A549 (cell line): ENCODE results near the gene BEST3. TPM values are rescaled to one million over a fixed set of nuclear protein-coding genes. Genes with fewer than 3 reads are reported as not detected.
A peak's percentile ranks its signal among the peaks of the same experiment; 100 is the strongest.

Experiments used
- ATAC-seq, 2 experiments: fragments of 200-7000 bp in 1 of 2; fragments of >200 bp in 1 of 2; cut with Nextera tagmentation in 1 of 2; cut with Tn5 transposase in 1 of 2; 3 replicates each; pipeline versions ENCODE4 v1.8.0 to v1.9.1; 2018 to 2020; ENCODE audit warnings: mild to moderate bottlenecking in 1 of 2, moderate library complexity in 1 of 2
- CTCF ChIA-PET: fragments of 300-600 bp; sonication (Branson Sonifier 250); formaldehyde crosslinking; extraction: SDS; loops from one replicate; lab custom pipeline; 2021; ENCODE audit warnings: antibody characterized with exemption, inconsistent platforms; lab: Yijun Ruan, JAX
- POLR2A ChIA-PET: fragments of 350-600 bp; formaldehyde crosslinking; extraction: SDS; loops from one replicate; lab custom pipeline; 2021; ENCODE audit warnings: antibody characterized with exemption, inconsistent platforms; lab: Yijun Ruan, JAX
- DNase-seq, 2 experiments: peaks; one replicate each; pipeline versions ENCODE4 v3.0.0 to v3.0.0-alpha.2; 2011 to 2016; ENCODE audit warnings: low read depth in 1 of 2, low spot score in 1 of 2
- FAIRE-seq: peaks from 2 replicates; lab custom pipeline; 2011; peaks lifted over from hg19 to GRCh38; lab: Jason Lieb, UNC
- H3K27ac ChIP-seq, 2 experiments: fragments of >200 bp; sonication (Bioruptor Twin); formaldehyde crosslinking; 3 replicates each; pipeline ENCODE4 v1.5.1; 2016 to 2017
- H3K4me1 ChIP-seq: fragments of >200 bp; sonication (Bioruptor Twin); formaldehyde crosslinking; 3 replicates; pipeline ENCODE4 v1.6.1; 2016
- H3K4me2 ChIP-seq: fragments of >200 bp; sonication (Bioruptor Twin); formaldehyde crosslinking; 3 replicates; pipeline ENCODE4 v1.6.1; 2016
- H3K4me3 ChIP-seq: fragments of >200 bp; sonication (Bioruptor Twin); formaldehyde crosslinking; 3 replicates; pipeline ENCODE4 v1.5.1; 2016
- H3K9me3 ChIP-seq: fragments of >200 bp; sonication (Bioruptor Twin); formaldehyde crosslinking; 3 replicates; pipeline ENCODE4 v1.6.1; 2016
- BCL3 ChIP-seq: fragments of >200 bp; sonication (Bioruptor Twin); formaldehyde crosslinking; IDR thresholded peaks from 3 replicates; pipeline ENCODE4 v1.6.1; 2016
- E2F6 ChIP-seq: IDR thresholded peaks from 2 replicates; pipeline ENCODE4 v1.6.1; 2012; ENCODE audit warnings: low read depth, borderline replicate concordance
- EHMT2 ChIP-seq: fragments of 200-600 bp; sonication (generic); IDR thresholded peaks from 2 replicates; pipeline ENCODE4 v1.6.1; 2016; ENCODE audit warnings: antibody characterized with exemption, low read depth, mild to moderate bottlenecking, moderate library complexity
- FOSL2 ChIP-seq, 2 experiments: fragments of 450-650 bp in 1 of 2; fragments of >200 bp in 1 of 2; sonication (Bioruptor Twin) in 1 of 2; formaldehyde crosslinking; IDR thresholded peaks; 2 replicates each; pipeline versions ENCODE4 v1.5.0 to v1.6.1; 2016 to 2020; ENCODE audit warnings: mild to moderate bottlenecking in 1 of 2, moderate library complexity in 1 of 2
- HOXA7 ChIP-seq: fragments of 250-450 bp; sonication (Bioruptor Pico); IDR thresholded peaks from 2 replicates; pipeline ENCODE4 v1.5.0; 2020; ENCODE audit warnings: mild to moderate bottlenecking, moderate library complexity
- KDM1A ChIP-seq: fragments of 200-600 bp; sonication (generic); IDR thresholded peaks from 2 replicates; pipeline ENCODE4 v1.6.1; 2016; ENCODE audit warnings: low read depth, mild to moderate bottlenecking
- KDM5A ChIP-seq: fragments of 200-600 bp; sonication (generic); IDR thresholded peaks from 2 replicates; pipeline ENCODE4 v1.6.1; 2016; ENCODE audit warnings: antibody characterized with exemption, mild to moderate bottlenecking
- MAX ChIP-seq: IDR thresholded peaks from 2 replicates; pipeline ENCODE4 v1.6.1; 2012
- NFE2L2 ChIP-seq: fragments of 150-350 bp; conservative IDR thresholded peaks from 2 replicates; pipeline ENCODE4 v1.6.1; 2014; ENCODE audit warnings: low read length
- PHF8 ChIP-seq: fragments of 200-600 bp; sonication (generic); IDR thresholded peaks from 2 replicates; pipeline ENCODE4 v1.6.1; 2016; ENCODE audit warnings: low read depth, mild to moderate bottlenecking, antibody characterized with exemption, moderate library complexity, borderline replicate concordance
- POLR2AphosphoS2 ChIP-seq: conservative IDR thresholded peaks from 2 replicates; pipeline ENCODE4 v1.6.1; 2012; ENCODE audit warnings: low read length, improper control_type of control experiment, inconsistent platforms
- RAD21 ChIP-seq, 2 experiments: fragments of >200 bp in 1 of 2; sonication (Bioruptor Twin) in 1 of 2; formaldehyde crosslinking in 1 of 2; IDR thresholded peaks in 1 of 2; conservative IDR thresholded peaks in 1 of 2; 2 replicates in 1 of 2; 3 replicates in 1 of 2; pipeline ENCODE4 v1.6.1; 2012 to 2018; ENCODE audit warnings: inconsistent platforms in 1 of 2
- SMC3 ChIP-seq: fragments of >200 bp; sonication (Bioruptor Twin); formaldehyde crosslinking; IDR thresholded peaks from 3 replicates; pipeline ENCODE4 v1.6.1; 2018; ENCODE audit warnings: inconsistent platforms
- SREBF2 ChIP-seq: fragments of 450-650 bp; IDR thresholded peaks from 2 replicates; pipeline ENCODE4 v1.6.1; 2014; ENCODE audit warnings: mild to moderate bottlenecking, moderate library complexity
- TP53 ChIP-seq: fragments of 250-450 bp; sonication (Bioruptor Pico); IDR thresholded peaks from 2 replicates; pipeline ENCODE4 v1.5.0; 2021; ENCODE audit warnings: mild to moderate bottlenecking, moderate library complexity
- ZNF302 ChIP-seq: fragments of 250-450 bp; sonication (Bioruptor Pico); IDR thresholded peaks from 2 replicates; pipeline ENCODE4 v1.9.0; 2021; ENCODE audit warnings: inconsistent platforms, mild to moderate bottlenecking, moderate library complexity
- WGBS: methylation state at CpG from one replicate; pipeline ENCODE4 v1.1.6; 2017; ENCODE audit errors: missing lambda C conversion rate; 5-methylcytosine and 5-hydroxymethylcytosine counted together
- polyA plus RNA-seq, 4 experiments: library from polyadenylated mRNA; depleted of rRNA in 3 of 4; stranded (reverse); fragments of >200 nt; fragmentation: RNase III in 1 of 4; extraction: RNeasy Plus Mini Kit Qiagen cat#74134 plus additional on column Dnase treatment in 1 of 4; gene quantifications; 2 replicates in 3 of 4; 3 replicates in 1 of 4; pipeline ENCODE4 v1.2.3, GENCODE V29; 2011 to 2017
- TF ChIP-seq, protein P1 (sequence below): fragments of 250-450 bp; sonication (Bioruptor Pico); IDR thresholded peaks from 2 replicates; pipeline ENCODE4 v1.5.0; 2021; ENCODE audit warnings: mild to moderate bottlenecking, moderate library complexity, borderline replicate concordance
- TF ChIP-seq, protein P2 (sequence below): fragments of 250-450 bp; sonication (Bioruptor Pico); IDR thresholded peaks from 2 replicates; pipeline ENCODE4 v1.5.0; 2020; ENCODE audit warnings: low read depth, mild to moderate bottlenecking, moderate library complexity
- TF ChIP-seq, protein P3 (sequence below): fragments of 150-350 bp; IDR thresholded peaks from 2 replicates; pipeline ENCODE4 v1.6.1; 2014; ENCODE audit warnings: low read depth, mild to moderate bottlenecking, low read length

The BEST3 gene
- polyA plus RNA-seq, 2 of the 4 experiments (the other 2 are of a cell fraction): 0.57 to 1.2 TPM

- TF ChIP-seq BCL3: no peak
- no peak for TF ChIP-seq HOXA7 (CRISPR knock-in tag)
- TF ChIP-seq KDM1A: no peak
- no peak for TF ChIP-seq E2F6
Observed at GRCh38 chr12:69679119-69679518, 20.0 kb downstream of the BEST3 start (continued).

GRCh38 chr12:69676257-69677012, 22.7 kb downstream of the BEST3 start:
- FAIRE-seq: no peak
- CTCF ChIA-PET: no interaction called here
- ATAC-seq: peak; percentile 24 to 61; a peak in 4 of 6 replicates

DNA sequence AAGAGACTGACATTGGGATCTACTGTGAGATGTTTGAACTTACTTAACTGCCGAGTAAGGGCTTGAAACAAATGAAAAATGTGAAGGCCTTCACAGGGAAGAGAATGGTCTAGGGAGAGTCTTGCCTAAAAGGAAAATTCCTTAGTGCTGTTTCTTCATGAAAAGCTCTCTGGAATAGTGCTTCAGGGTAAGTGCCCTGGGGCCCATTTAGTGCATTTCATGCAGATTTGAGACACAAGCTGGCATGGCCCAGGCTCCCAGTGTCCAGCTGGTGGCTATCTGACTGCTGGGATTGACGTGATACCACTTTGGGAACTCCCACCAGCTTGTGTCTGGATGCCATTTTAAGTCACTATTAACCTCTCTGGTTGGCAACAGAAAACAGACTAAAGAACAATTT, 26.9 kb downstream of the BEST3 start:
- Histone ChIP-seq H3K27ac (no peak overlapping the region), H3K9me3 (no peaks in the 10 kb centered on the region), H3K4me1 (no peaks in the 10 kb centered on the region), H3K4me3 (no peak overlapping the region), H3K4me2 (no peak overlapping the region)
- ChIA-PET CTCF (interaction anchor here (1.0 to 2.8 kb wide), 4 partner anchors 8 to 33 kb away, joined by 3 to 9 read pairs (median 4); no protein-coding TSS in a partner anchor), POLR2A (no interaction called here)
- TF ChIP-seq EHMT2: no peak
- no peak for TF ChIP-seq MAX
- TF ChIP-seq, protein P1, sequence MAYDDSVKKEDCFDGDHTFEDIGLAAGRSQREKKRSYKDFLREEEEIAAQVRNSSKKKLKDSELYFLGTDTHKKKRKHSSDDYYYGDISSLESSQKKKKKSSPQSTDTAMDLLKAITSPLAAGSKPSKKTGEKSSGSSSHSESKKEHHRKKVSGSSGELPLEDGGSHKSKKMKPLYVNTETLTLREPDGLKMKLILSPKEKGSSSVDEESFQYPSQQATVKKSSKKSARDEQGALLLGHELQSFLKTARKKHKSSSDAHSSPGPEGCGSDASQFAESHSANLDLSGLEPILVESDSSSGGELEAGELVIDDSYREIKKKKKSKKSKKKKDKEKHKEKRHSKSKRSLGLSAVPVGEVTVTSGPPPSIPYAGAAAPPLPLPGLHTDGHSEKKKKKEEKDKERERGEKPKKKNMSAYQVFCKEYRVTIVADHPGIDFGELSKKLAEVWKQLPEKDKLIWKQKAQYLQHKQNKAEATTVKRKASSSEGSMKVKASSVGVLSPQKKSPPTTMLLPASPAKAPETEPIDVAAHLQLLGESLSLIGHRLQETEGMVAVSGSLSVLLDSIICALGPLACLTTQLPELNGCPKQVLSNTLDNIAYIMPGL (CRISPR knock-in tag): no peak
- no peak for TF ChIP-seq TP53
- TF ChIP-seq SREBF2: no peak
- TF ChIP-seq KDM1A: no peak
- TF ChIP-seq, protein P2, sequence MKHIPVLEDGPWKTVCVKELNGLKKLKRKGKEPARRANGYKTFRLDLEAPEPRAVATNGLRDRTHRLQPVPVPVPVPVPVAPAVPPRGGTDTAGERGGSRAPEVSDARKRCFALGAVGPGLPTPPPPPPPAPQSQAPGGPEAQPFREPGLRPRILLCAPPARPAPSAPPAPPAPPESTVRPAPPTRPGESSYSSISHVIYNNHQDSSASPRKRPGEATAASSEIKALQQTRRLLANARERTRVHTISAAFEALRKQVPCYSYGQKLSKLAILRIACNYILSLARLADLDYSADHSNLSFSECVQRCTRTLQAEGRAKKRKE (CRISPR knock-in tag): no peak
- TF ChIP-seq, protein P3, sequence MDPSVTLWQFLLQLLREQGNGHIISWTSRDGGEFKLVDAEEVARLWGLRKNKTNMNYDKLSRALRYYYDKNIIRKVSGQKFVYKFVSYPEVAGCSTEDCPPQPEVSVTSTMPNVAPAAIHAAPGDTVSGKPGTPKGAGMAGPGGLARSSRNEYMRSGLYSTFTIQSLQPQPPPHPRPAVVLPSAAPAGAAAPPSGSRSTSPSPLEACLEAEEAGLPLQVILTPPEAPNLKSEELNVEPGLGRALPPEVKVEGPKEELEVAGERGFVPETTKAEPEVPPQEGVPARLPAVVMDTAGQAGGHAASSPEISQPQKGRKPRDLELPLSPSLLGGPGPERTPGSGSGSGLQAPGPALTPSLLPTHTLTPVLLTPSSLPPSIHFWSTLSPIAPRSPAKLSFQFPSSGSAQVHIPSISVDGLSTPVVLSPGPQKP: no peak
- TF ChIP-seq NFE2L2: no peak
- no peak for TF ChIP-seq POLR2AphosphoS2
- no peak for TF ChIP-seq SMC3
- no peak for TF ChIP-seq E2F6
- TF ChIP-seq FOSL2 (IDR thresholded peaks at IDR 0.05): no peak
- no peak for TF ChIP-seq FOSL2 (CRISPR knock-in tag; IDR thresholded peaks at IDR 0.05)
- no peak for TF ChIP-seq ZNF302 (CRISPR knock-in tag)
- no peak for TF ChIP-seq RAD21 (conservative IDR thresholded peaks at IDR 0.05 in 1 of 2, IDR thresholded peaks at IDR 0.05 in 1 of 2)
- TF ChIP-seq PHF8: no peak
- TF ChIP-seq KDM5A: no peak
- WGBS: 68% methylated on average over 2 of the region's 2 CpGs
- ATAC-seq: no peak
- DNase-seq: no peak
- FAIRE-seq: no peak

More at GRCh38 chr12:69676257-69677012, 22.7 kb downstream of the BEST3 start:
- H3K27ac ChIP-seq: no peak overlapping the region
- no peak overlapping the region for H3K4me3 ChIP-seq
- TF ChIP-seq HOXA7 (CRISPR knock-in tag): no peak
- TF ChIP-seq RAD21 (conservative IDR thresholded peaks at IDR 0.05 in 1 of 2, IDR thresholded peaks at IDR 0.05 in 1 of 2): 0 out of 5 replicates have a peak, but pooled peaks of 1 of the 2 experiments have one; percentile 12
- no peaks in the 10 kb centered on the region for H3K4me1 ChIP-seq
- POLR2A ChIA-PET: no interaction called here
- WGBS: 81% methylated on average over 8 of the region's 8 CpGs
- DNase-seq: no peak
- H3K9me3 ChIP-seq: no peaks in the 10 kb centered on the region
- no peak overlapping the region for H3K4me2 ChIP-seq
